Chondrocyte (in vitro differentiated cells): ENCODE measurements around the gene TAF1L. TPM values are rescaled to one million over a fixed set of nuclear protein-coding genes. Genes with fewer than 3 reads are reported as not detected.
A peak's percentile ranks its signal among the peaks of the same experiment; 100 is the strongest.

Experiments used
- DNase-seq: peaks from one replicate; pipeline ENCODE4 v3.0.0; 2021; ENCODE audit warnings: mixed read lengths, low spot score
- H3K27ac Mint-ChIP-seq: one replicate; pipeline ENCODE4 v1.8.0; 2021; ENCODE audit warnings: mild to moderate bottlenecking, moderate library complexity, mixed read lengths; ENCODE audit not compliant: unreplicated experiment
- H3K27me3 Mint-ChIP-seq: 2 replicates; pipeline ENCODE4 v1.8.0; 2021; ENCODE audit warnings: low read depth, mixed read lengths
- H3K36me3 Mint-ChIP-seq: 2 replicates; pipeline ENCODE4 v1.8.0; 2021; ENCODE audit warnings: low read depth, mixed read lengths
- H3K4me1 Mint-ChIP-seq: 2 replicates; pipeline ENCODE4 v1.8.0; 2021; ENCODE audit warnings: low read depth, mild to moderate bottlenecking, mixed read lengths
- H3K4me3 Mint-ChIP-seq: one replicate; pipeline ENCODE4 v1.8.0; 2021; ENCODE audit warnings: mild to moderate bottlenecking, moderate library complexity, mixed read lengths; ENCODE audit not compliant: unreplicated experiment
- H3K9me3 Mint-ChIP-seq: 2 replicates; pipeline ENCODE4 v1.8.0; 2021; ENCODE audit warnings: low read depth, mixed read lengths
- total RNA-seq: library from RNA; stranded (reverse); gene quantifications from 3 replicates; pipeline ENCODE4 v1.2.1, GENCODE V29; 2021
- TF ChIP-seq, protein P1 (sequence below): fragments of 200-600 bp; sonication (generic); IDR thresholded peaks from 2 replicates; pipeline ENCODE4 v1.5.0; 2021; ENCODE audit warnings: antibody characterized with exemption, mild to moderate bottlenecking, moderate library complexity

The TAF1L gene
- total RNA-seq, 1 donor from 2014 or later = 0.02 TPM

GRCh38 chr9:32590898-32591297, 44.6 kb downstream of the TAF1L start:
- peaks cover 4% of the 10 kb centered on the region for H3K9me3 Mint-ChIP-seq
- peaks cover 20% of the 10 kb centered on the region for H3K27me3 Mint-ChIP-seq
- TF ChIP-seq, protein P1, sequence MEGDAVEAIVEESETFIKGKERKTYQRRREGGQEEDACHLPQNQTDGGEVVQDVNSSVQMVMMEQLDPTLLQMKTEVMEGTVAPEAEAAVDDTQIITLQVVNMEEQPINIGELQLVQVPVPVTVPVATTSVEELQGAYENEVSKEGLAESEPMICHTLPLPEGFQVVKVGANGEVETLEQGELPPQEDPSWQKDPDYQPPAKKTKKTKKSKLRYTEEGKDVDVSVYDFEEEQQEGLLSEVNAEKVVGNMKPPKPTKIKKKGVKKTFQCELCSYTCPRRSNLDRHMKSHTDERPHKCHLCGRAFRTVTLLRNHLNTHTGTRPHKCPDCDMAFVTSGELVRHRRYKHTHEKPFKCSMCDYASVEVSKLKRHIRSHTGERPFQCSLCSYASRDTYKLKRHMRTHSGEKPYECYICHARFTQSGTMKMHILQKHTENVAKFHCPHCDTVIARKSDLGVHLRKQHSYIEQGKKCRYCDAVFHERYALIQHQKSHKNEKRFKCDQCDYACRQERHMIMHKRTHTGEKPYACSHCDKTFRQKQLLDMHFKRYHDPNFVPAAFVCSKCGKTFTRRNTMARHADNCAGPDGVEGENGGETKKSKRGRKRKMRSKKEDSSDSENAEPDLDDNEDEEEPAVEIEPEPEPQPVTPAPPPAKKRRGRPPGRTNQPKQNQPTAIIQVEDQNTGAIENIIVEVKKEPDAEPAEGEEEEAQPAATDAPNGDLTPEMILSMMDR = no peak
- H3K27ac Mint-ChIP-seq = no peak overlapping the region
- DNase-seq = no peak
- H3K4me1 Mint-ChIP-seq = no peaks in the 10 kb centered on the region
- no peak overlapping the region for H3K4me3 Mint-ChIP-seq
- no peaks in the 10 kb centered on the region for H3K36me3 Mint-ChIP-seq

GRCh38 chr9:32590476-32590875, 45.0 kb downstream of the TAF1L start:
- no peak overlapping the region for H3K27ac Mint-ChIP-seq
- H3K4me1 Mint-ChIP-seq = no peaks in the 10 kb centered on the region

GRCh38 chr9:32589083-32589723, 46.3 kb downstream of the TAF1L start:
- TF ChIP-seq, protein P1 = peak; percentile 81
- peaks cover 4% of the 10 kb centered on the region for H3K4me1 Mint-ChIP-seq
- peaks cover 5% of the 10 kb centered on the region for H3K9me3 Mint-ChIP-seq
- peaks cover 21% of the 10 kb centered on the region for H3K27me3 Mint-ChIP-seq
- H3K36me3 Mint-ChIP-seq = no peaks in the 10 kb centered on the region
- no peak for DNase-seq
- no peak overlapping the region for H3K4me3 Mint-ChIP-seq
- no peak overlapping the region for H3K27ac Mint-ChIP-seq

More at GRCh38 chr9:32590476-32590875, 45.0 kb downstream of the TAF1L start:
- Mint-ChIP-seq H3K9me3 (peaks cover 5% of the 10 kb centered on the region), H3K4me3 (no peak overlapping the region), H3K27me3 (peaks cover 21% of the 10 kb centered on the region), H3K36me3 (no peaks in the 10 kb centered on the region)
- TF ChIP-seq, protein P1 = no peak
- DNase-seq = no peak

GRCh38 chr9:32587901-32588300, 47.6 kb downstream of the TAF1L start:
- Mint-ChIP-seq H3K27ac (no peak overlapping the region), H3K36me3 (no peaks in the 10 kb centered on the region), H3K4me1 (peaks cover 4% of the 10 kb centered on the region), H3K9me3 (peaks cover 5% of the 10 kb centered on the region), H3K4me3 (no peak overlapping the region), H3K27me3 (peaks cover 20% of the 10 kb centered on the region)
- TF ChIP-seq, protein P1 = no peak
- no peak for DNase-seq

GRCh38 chr9:32584784-32585183, 50.7 kb downstream of the TAF1L start:
- DNase-seq = no peak
- Mint-ChIP-seq H3K9me3 (peaks cover 5% of the 10 kb centered on the region), H3K4me1 (peaks cover 6% of the 10 kb centered on the region), H3K27me3 (peaks cover 19% of the 10 kb centered on the region), H3K27ac (no peak overlapping the region), H3K4me3 (no peak overlapping the region), H3K36me3 (no peaks in the 10 kb centered on the region)
- TF ChIP-seq, protein P1 = no peak
